MCF 10A (cell line): Measurements from ENCODE around the gene CHL1. TPM values are rescaled to one million over a fixed set of nuclear protein-coding genes. Genes with fewer than 3 reads are reported as not detected.
A peak's percentile ranks its signal among the peaks of the same experiment; 100 is the strongest.

Experiments
- BruUV-seq: library from RNA; stranded (reverse); fragments of 400-500 nt; replicated peaks from 2 replicates; lab custom pipeline; 2021; lab: Mats Ljungman, UMichigan
- CTCF ChIA-PET: fragments of 300-600 bp; sonication (Branson Sonifier 250); formaldehyde crosslinking; extraction: SDS; loops from one replicate; lab custom pipeline; 2021; ENCODE audit warnings: antibody characterized with exemption, inconsistent platforms; lab: Yijun Ruan, JAX
- POLR2A ChIA-PET: fragments of 300-600, 350-650 bp; sonication (Branson Sonifier 250); formaldehyde crosslinking; extraction: SDS; loops from one replicate; lab custom pipeline; 2020; ENCODE audit warnings: antibody characterized with exemption, inconsistent platforms; lab: Yijun Ruan, JAX
- DNase-seq: peaks from one replicate; pipeline ENCODE4 v3.0.0-alpha.2; 2018; ENCODE audit not compliant: unreplicated experiment
- H3K27ac Mint-ChIP-seq: one replicate; pipeline ENCODE4 v1.8.0; 2022; ENCODE audit warnings: mild to moderate bottlenecking, low read depth, mixed read lengths; ENCODE audit not compliant: unreplicated experiment
- H3K27me3 Mint-ChIP-seq: one replicate; pipeline ENCODE4 v1.8.0; 2022; ENCODE audit warnings: mixed read lengths; ENCODE audit not compliant: insufficient read depth, unreplicated experiment
- H3K36me3 Mint-ChIP-seq: one replicate; pipeline ENCODE4 v1.8.0; 2022; ENCODE audit warnings: mild to moderate bottlenecking, moderate library complexity, mixed read lengths; ENCODE audit not compliant: insufficient read depth, unreplicated experiment
- H3K4me1 Mint-ChIP-seq: one replicate; pipeline ENCODE4 v1.8.0; 2022; ENCODE audit warnings: mixed read lengths; ENCODE audit not compliant: insufficient read depth, unreplicated experiment
- H3K4me3 Mint-ChIP-seq: one replicate; pipeline ENCODE4 v1.8.0; 2022; ENCODE audit warnings: mild to moderate bottlenecking, moderate library complexity, mixed read lengths; ENCODE audit not compliant: unreplicated experiment
- H3K9me3 Mint-ChIP-seq: one replicate; pipeline ENCODE4 v1.8.0; 2022; ENCODE audit warnings: mixed read lengths; ENCODE audit not compliant: unreplicated experiment
- intact Hi-C: fragments of 100-400 bp; cut with micrococcal nuclease; formaldehyde crosslinking; loops from 2 replicates; pipeline ENCODE4 v1.14.1; 2022
- total RNA-seq: library from RNA; stranded (reverse); gene quantifications from 2 replicates; pipeline ENCODE4 v1.2.3, GENCODE V29; 2022
- TF ChIP-seq, protein P1 (sequence below): fragments of 200-600 bp; IDR thresholded peaks from one replicate; pipeline ENCODE4 v1.8.0; 2022; ENCODE audit warnings: antibody characterized with exemption, mild to moderate bottlenecking; ENCODE audit not compliant: unreplicated experiment

CHL1 gene
- total RNA-seq, 1 experiment from 2014 or later: not detected

DNA sequence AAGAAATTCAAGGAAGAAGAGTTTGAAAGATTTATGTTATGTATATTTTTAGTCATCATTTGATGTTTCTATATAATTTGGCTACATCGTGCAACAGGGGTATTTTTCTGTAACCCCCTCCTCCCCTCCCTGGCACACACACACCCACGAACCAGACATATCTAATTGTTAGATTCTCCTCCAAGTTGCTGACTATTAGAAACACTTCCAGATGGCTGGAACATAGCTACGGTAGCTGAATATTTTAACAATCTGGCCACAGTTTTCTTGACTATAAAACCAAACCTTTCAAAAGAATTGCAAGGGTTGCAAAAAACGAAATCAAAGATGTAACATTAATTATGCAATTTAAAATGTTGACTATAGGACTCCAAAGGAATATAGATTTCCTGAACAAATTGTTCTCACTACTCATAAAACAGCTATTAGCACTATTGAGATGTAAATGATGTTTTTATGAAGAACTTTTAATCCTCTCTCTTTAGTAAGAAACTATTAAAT is 154.4 kb downstream of the CHL1 start:
- Mint-ChIP-seq H3K27me3 (peaks cover 12% of the 10 kb centered on the region), H3K27ac (no peak overlapping the region)

DNA sequence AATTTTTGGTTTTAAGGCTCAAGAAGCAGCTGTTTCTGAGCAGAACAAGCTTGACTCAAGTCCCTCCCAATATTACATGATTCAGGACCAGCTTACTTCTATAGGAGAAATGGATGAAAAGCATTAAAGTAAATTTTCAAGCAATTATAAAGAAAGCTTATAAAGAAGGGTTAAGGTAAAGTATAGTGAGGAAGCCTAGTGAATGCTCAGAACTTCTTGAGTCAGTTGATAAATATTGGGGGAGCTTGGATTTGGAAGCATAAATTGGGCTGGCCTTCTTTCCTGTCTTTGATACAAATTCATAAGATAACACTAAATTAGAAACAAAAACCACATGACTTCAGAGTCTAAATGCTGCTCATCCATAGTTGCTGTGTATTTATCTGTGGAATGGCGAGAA is 156.0 kb downstream of the CHL1 start:
- Mint-ChIP-seq H3K4me1 (no peaks in the 10 kb centered on the region), H3K27ac (no peak overlapping the region), H3K36me3 (no peaks in the 10 kb centered on the region), H3K27me3 (peaks cover 22% of the 10 kb centered on the region), H3K9me3 (no peaks in the 10 kb centered on the region), H3K4me3 (no peak overlapping the region)
- BruUV-seq: no TSS peak
- POLR2A ChIA-PET: no interaction called here
- intact Hi-C loops: no loop called here
- CTCF ChIA-PET: interaction anchor here (0.6 to 2.4 kb wide), 5 partner anchors 23 to 327 kb away, joined by 3 to 12 read pairs (median 3); no protein-coding TSS in a partner anchor
- no peak for DNase-seq
- TF ChIP-seq, protein P1, sequence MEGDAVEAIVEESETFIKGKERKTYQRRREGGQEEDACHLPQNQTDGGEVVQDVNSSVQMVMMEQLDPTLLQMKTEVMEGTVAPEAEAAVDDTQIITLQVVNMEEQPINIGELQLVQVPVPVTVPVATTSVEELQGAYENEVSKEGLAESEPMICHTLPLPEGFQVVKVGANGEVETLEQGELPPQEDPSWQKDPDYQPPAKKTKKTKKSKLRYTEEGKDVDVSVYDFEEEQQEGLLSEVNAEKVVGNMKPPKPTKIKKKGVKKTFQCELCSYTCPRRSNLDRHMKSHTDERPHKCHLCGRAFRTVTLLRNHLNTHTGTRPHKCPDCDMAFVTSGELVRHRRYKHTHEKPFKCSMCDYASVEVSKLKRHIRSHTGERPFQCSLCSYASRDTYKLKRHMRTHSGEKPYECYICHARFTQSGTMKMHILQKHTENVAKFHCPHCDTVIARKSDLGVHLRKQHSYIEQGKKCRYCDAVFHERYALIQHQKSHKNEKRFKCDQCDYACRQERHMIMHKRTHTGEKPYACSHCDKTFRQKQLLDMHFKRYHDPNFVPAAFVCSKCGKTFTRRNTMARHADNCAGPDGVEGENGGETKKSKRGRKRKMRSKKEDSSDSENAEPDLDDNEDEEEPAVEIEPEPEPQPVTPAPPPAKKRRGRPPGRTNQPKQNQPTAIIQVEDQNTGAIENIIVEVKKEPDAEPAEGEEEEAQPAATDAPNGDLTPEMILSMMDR: no peak

More for the DNA sequence above, 154.4 kb downstream of the CHL1 start:
- Mint-ChIP-seq H3K4me1 (no peaks in the 10 kb centered on the region), H3K4me3 (no peak overlapping the region), H3K36me3 (no peaks in the 10 kb centered on the region), H3K9me3 (no peaks in the 10 kb centered on the region)
- no peak for DNase-seq
- TF ChIP-seq, protein P1: no peak
- CTCF ChIA-PET: interaction anchor here (0.7 to 2.4 kb wide), 3 partner anchors 12 to 308 kb away, joined by 3 to 12 read pairs (median 4); no protein-coding TSS in a partner anchor
- no TSS peak for BruUV-seq
- intact Hi-C loops: no loop called here
- POLR2A ChIA-PET: interaction anchor here (0.8 to 1.2 kb wide), 2 partner anchors 24 to 58 kb away, joined by 3 read pairs; no protein-coding TSS in a partner anchor

DNA sequence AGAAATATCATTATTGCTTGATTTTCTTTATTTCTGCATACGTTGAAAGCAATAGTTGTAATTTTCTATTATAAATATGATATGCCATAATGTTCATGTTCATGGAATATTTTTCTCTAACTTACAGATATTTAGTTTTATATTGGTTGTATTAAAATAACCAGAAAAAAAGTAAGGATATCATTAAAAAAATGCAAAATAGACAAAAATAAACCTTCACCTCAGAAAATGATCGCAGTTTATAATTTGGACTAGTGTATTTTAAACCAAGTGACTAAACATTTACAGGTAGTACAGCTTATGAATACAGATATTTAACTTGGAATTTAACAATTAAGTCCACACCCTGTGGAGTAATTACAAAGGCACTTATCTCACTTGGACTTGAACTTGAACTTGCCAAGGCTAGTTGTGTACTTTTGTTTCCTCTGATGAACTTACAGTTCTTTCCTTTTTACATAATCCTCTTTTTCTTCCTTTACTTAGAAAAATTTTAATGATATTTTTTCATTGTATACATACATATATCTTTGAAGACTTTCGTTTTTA is 156.7 kb downstream of the CHL1 start:
- BruUV-seq: no TSS peak
- TF ChIP-seq, protein P1: no peak
- no peak overlapping the region for H3K27ac Mint-ChIP-seq
- H3K27me3 Mint-ChIP-seq: peaks cover 22% of the 10 kb centered on the region
- no peak overlapping the region for H3K4me3 Mint-ChIP-seq
- H3K36me3 Mint-ChIP-seq: no peaks in the 10 kb centered on the region
- no peak for DNase-seq
- H3K4me1 Mint-ChIP-seq: no peaks in the 10 kb centered on the region
- CTCF ChIA-PET: interaction anchor here (1.1 to 2.4 kb wide), 5 partner anchors 10 to 320 kb away, joined by 3 to 12 read pairs (median 9); no protein-coding TSS in a partner anchor
- POLR2A ChIA-PET: no interaction called here
- no peaks in the 10 kb centered on the region for H3K9me3 Mint-ChIP-seq
- intact Hi-C loops: no loop called here

DNA sequence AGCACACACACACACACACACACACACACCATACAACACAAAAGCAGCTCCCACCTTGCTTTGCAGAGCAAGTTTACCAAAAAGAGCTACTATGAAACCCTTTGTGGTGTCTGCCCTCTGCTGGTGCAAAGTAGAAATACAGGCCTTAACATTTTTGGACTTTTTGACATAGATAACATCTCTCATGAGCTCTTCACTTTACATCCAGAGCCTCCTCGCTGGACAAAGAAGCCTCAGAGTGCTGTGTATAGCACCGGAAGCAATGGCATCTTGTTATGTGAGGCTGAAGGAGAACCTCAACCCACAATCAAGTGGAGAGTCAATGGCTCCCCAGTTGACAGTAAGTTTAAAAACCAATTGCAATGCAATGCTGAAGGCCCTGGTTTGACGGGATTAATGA is 157.9 kb downstream of the CHL1 start:
- peak; percentile 43 for DNase-seq
- TF ChIP-seq, protein P1: peak; percentile 33
- no TSS peak for BruUV-seq
- no peaks in the 10 kb centered on the region for H3K4me1 Mint-ChIP-seq
- intact Hi-C loops: loop anchor here (1.0 kb wide), 1 partner anchor 311 kb away; no protein-coding TSS in a partner anchor
- peaks cover 22% of the 10 kb centered on the region for H3K27me3 Mint-ChIP-seq
- no peak overlapping the region for H3K4me3 Mint-ChIP-seq
- no peak overlapping the region for H3K27ac Mint-ChIP-seq
- ChIA-PET POLR2A (interaction anchor here (1.2 kb wide), 1 partner anchor 312 kb away, joined by 6 read pairs; no protein-coding TSS in a partner anchor), CTCF (interaction anchor here (0.6 to 2.6 kb wide), 22 partner anchors 8 to 337 kb away, joined by 3 to 80 read pairs (median 4); no protein-coding TSS in a partner anchor)
- H3K9me3 Mint-ChIP-seq: no peaks in the 10 kb centered on the region
- H3K36me3 Mint-ChIP-seq: no peaks in the 10 kb centered on the region
